Right ventricle myocardium inferior (tissue), 1 donor: ENCODE measurements around the gene SCRN2. TPM values are rescaled to one million over a fixed set of nuclear protein-coding genes. Genes with fewer than 3 reads are reported as not detected.
A peak's percentile ranks its signal among the peaks of the same experiment; 100 is the strongest.

Source experiments
- ATAC-seq: fragments of 200-7000 bp; cut with Tn5 transposase; one replicate; pipeline ENCODE4 v1.9.1; 2020; ENCODE audit warnings: mild to moderate bottlenecking, moderate library complexity
- DNase-seq: peaks from one replicate; pipeline ENCODE4 v3.0.0; 2021; ENCODE audit errors: missing footprints
- intact Hi-C: fragments of 100-400 bp; cut with DNase I; formaldehyde crosslinking; loops from one replicate; pipeline ENCODE4 v1.11.0; 2022
- total RNA-seq: library from RNA; stranded (reverse); fragmentation: NEBNext Ultra II Directional; extraction: Animal tissue kit (Norgen Biotek cat#: 25700); gene quantifications from one replicate; pipeline ENCODE4 v1.2.1, GENCODE V29; 2021
- donor health status: DM: no; HTN: yes; CAD: no; lungs with severe emphysema.

Gene SCRN2
- total RNA-seq, 1 donor from 2014 or later, result 27.0 TPM

DNA sequence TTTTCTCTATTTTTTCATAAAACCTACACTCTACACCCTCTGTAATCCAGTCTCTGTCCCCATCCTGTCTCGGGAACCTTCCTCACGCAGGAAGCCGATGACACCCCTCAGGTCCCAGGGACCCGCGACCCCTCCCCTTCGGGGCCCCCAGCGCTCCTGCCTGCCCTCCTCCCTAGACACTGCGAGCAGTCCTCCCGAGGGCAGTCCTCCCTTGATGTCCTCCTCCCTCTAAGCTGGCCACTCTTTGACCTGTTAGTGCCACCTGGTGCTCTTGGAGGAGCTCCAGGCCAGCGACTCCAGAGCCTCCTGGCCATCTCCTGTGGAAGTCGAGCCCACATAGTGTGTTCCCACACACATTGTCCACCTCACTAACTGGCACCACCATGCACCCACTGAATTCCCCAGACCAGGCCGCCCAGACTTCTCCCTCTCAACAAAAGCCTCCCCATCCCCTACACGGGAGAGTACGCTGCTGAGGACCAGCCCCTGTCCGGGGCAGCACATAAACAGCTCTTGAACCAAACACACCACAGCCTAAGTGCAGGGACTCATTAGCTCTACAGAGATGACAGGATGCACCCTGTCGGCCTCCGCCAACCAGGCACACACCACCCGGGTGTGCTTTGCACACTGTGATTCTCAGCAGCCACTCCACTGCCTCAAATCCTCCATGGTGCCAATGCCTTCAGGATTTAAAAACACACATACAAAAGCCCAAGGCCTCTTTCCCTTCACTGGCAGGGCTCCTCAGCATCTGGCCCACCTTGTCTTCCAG lies 28.7 kb downstream of the SCRN2 start:
- ATAC-seq (no peak), DNase-seq (no peak)
- intact Hi-C loops, result no loop called here

DNA sequence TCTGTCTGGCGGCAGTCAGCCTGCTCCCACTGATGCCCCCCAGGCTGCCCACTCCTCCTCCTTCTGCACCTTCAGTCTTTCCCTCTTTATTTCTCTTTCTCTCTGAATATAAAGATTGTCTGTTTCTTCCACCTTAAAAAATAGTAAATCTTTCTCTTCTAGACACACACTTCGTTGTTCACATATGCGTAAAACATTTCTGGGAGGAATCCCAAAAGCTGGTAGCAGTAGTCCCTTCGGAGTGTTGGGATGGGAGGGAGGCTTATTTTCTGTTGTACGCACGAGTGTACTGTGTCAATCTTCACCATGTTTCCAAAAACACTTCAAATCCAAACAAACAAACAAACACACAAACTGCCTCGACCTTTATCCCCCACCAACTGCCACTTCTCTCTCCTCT lies 29.4 kb downstream of the SCRN2 start:
- ATAC-seq, result no peak

DNA sequence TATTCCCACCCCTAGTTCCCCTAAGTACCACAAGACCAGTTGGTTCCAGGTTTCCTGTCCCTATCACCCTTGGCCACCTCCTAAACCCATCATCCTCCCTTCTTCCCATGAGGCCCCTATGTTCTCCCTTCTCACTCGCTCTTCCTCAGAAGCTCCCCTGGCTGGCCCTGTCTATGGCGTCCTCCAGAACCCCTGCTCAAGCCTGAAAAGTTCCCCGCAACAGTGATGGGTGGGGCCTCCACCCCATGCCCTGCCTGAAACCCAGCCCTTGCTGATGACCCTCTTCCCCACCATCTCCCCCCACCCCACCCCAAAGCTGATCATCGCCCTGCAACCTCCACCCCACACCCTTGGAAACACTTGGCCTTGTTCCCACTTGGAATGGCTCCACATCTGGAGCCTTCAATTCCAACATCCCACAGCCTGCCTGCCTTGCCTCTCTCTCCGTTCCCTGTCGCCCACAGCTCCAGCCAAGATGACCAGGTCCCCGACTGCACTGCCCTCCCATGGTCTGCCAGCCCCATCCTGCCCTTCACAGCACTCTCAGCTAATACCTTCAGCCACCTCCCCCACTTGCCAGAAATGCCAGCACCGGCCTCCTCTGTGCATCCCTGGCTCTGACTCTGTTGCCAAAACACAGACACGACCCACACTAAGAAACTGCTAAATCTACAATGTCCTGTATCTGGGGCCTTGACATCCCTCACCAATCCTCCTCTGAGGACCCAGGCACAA lies 30.0 kb downstream of the SCRN2 start:
- ATAC-seq (no peak), DNase-seq (no peak)
- intact Hi-C loops, result no loop called here

More for the DNA sequence above, 29.4 kb downstream of the SCRN2 start:
- no peak for DNase-seq
- intact Hi-C loops, result no loop called here

DNA sequence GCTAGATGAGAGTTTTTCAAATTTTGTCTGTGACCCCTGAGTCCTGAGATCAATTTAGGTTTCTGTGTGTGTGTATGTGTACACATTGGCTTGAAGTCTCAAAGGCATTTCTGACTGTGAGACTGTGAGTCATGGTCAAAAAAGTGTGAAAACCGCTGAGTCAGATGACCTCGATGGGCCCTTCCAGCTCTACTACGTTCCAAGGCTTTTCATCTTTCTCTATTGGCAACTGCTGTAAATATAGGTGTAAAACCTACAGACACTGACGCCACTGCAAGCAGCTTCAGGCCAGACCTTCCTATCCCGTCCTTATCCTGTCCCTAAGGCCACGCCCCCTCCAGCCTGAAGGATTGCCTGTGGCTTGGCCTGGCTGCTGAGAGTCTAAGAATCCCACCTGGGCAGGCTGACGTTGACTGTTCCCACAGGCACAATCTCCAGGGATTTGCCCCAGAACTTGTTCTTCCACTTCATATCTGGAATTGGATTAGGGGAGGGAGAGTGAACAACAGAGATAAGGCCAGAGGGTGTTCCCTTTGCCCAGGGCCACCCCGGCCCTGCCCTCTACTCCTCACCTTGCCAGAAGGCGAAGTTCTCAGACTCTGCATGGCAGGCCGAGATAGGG lies 30.8 kb downstream of the SCRN2 start:
- intact Hi-C loops, result no loop called here
- no peak for DNase-seq
- no peak for ATAC-seq

DNA sequence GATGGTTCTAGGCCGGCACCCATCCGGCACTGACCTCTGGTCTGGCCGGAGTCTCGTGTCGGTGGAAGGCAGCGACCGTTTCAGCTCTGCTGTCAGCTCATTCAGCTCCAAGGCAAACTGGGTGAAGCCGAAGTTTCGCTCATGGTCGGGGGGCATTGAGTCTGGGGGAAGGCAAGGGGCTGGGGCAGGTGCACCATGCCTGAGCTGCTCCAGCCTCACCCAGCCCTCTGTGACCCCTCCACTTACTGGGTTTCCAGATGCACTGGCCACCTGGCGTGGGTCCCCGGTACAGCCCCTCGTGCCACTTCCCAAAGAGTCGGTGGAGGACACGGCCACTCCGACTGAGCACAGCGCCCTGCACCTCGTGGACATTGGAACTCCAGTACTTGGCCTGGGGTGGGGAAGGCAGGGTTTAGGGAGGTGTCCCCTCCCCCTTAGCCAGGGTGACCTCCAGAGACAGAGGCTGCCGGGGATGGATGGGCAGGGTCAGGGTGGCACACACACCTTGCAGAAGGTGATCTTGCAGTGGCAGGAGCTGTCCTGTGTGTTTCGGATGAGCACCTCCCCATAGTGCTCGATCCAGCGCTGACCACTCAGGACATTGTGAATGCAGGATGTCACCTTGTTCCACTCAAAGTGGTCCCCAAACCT lies 32.1 kb downstream of the SCRN2 start:
- DNase-seq, result no peak
- intact Hi-C loops, result no loop called here
- no peak for ATAC-seq

DNA sequence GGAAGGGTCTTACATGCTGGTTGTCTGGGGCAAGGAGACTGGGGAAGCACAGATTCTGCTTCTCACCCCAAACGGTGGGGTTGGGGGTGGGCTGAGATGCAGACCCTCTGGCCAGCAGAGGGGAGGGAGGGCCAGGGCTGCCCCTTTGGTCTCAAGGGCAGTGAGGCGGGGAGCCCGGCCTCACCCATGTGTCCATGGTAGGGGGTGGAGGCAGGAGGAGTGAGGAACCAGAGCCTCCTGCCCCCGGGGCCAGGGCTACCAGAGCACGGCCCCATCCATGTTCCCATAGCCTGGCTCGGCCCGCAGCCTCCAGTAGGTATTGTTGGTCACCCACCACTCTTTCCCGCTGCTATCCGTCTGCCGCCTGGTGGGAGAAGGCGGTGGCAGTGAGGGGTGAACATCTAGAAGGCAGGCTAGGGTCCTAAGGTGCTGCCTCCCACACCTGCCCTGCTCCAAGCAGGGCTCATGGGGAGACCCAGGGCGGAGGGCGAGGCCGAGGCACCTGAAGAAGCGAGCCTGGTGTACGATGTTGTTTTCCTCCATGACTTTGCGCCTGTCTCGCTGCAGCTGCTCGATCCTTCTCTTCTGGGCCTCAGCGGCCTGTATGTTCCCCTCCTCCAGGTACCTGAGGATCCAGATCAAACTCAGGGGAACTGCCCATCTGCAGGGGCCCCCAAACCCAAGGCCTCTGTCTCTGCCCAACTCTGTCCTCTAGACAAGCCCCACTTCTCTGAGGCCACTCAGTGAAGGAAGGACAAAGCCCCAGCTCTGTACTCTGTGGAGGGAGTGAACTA lies 32.8 kb downstream of the SCRN2 start:
- intact Hi-C loops, result no loop called here
- ATAC-seq (no peak), DNase-seq (no peak)

DNA sequence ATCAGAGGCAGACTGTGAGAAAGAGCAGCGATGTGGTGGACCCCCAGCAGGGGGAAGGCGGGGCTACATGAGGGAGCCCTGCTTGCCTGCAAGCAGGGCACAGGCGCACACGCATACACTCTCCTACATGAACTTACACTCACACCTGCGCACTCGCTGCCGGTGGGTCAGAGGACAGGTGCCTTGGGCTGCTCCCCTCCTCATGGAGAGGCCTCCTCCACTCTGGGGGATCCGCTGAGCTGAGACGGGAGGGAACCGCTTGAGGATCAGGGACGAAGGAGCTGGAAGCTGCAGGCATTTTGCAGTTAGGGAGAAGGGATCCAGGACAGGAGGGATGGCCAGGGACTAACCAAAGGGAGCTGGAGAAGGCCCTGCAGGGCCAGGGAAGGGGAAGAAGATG lies 33.7 kb downstream of the SCRN2 start:
- ATAC-seq (no peak), DNase-seq (no peak)
- intact Hi-C loops, result no loop called here

DNA sequence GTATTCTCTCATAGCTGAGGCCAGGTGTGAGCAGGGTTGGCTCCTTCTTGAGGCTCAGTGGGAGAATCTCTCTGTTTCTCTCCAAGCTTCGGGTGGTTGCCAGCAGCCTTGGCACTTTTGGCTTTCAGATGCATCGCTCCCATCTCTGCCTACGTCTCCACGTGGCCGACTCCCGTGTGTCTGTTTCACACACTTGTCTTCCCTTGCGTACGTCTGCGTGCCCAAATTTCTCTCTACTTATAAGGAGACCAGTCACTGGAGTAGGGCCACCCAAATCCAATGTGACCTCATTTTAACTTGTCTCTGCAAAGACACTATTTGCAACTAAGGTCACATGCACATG lies 34.2 kb downstream of the SCRN2 start:
- no peak for DNase-seq
- intact Hi-C loops, result no loop called here
- no peak for ATAC-seq

DNA sequence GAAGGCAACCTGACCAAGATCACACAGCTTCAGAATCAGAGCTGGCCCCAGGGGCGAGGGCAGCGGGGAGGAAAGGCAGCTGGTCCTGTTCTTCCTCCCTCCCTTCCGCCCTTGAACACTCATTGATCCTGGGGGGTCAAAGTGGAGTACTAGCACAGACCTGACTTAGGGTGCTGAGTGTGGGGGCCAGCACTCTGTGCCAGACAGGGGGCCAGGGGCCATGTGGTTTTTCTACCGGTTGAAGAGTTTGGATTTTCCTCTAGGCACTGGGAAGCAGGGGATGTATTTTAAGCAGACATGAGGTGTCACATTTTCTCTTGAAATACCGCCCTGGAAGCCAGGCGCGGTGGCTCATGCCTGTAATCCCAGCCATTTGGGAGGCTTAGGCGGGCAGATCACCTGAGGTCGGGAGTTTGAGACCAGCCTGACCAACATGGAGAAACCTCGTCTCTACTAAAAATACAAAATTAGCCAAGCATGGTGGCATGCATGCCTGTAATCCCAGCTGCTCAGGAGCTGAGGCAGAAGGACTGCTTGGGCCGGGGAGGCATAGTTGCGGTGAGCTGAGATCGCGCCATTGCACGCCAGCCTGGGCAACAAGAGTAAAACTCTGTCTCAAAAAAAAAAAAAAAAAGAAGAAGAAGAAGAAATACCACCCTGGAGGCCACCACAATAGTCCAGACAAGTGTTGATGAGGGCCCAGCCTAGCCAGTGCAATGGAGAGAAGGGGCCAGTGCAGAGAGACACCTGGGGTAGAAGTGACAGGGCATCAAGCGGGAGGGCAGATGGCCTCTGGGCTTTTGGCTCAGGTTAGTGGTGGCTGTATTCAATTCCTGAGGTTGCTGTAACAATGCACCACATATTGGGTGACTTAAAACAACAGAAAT lies 34.8 kb downstream of the SCRN2 start:
- ATAC-seq, result no peak
- intact Hi-C loops, result no loop called here

DNA sequence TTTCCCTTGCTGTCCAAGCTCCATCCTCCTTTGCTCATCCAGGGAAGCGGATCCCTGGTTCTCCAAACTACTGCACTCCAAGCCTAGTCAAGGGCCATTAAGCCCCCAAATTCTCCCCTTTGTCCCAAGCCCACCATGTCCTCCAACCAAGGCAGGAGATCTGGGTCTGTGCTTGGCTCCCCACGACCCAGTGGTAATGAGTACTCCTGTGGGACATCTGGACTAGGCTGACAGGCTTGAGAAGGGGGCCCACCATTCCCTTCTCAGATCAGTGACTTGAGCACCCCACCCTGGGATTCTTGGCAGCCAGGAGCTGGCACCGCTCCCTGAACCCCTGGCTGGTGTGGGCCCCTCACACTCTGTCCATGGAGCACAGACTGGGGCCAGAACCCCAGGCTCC lies 36.6 kb downstream of the SCRN2 start:
- peak; percentile 15 for DNase-seq
- ATAC-seq, result no peak
- intact Hi-C loops, result no loop called here

More for the DNA sequence above, 34.8 kb downstream of the SCRN2 start:
- no peak for DNase-seq

DNA sequence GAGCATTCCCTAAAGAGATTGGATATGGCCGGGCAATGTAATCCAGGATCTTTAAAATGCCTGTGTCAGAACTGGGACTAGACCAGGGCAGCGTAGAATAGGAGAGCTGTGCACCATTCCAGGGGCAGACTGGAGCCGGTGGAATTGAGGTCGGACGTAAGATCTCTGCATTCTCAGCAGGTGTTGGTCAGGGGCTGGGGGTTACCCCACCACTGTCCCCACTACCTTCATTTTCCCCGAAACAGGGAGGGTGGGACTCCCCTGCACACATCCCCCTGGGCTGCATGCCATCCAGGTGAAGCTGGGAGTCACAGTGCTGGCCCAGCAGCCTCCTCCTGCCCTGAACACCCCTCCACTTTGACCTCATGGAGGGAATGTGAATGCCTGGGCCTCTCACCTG lies 37.3 kb downstream of the SCRN2 start:
- DNase-seq, result no peak

DNA sequence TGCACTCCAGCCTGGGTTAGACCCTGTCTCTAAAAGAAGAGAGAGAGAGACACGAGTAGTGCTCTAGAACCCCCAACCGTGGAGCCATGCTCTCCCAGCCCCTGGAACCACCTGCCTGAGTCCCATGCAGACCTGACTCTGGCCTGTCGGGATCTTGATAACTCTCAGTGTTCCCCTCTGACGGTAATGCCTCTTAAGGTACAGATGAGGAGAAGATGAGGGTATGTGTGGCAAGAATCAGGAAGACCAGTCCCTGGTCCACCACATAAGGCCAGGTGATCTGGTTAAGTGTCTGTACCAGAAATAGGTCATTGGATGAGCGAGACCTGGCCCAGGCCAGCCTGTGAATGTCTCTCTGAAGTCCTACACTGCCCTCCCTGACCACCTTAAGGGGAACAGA lies 37.9 kb downstream of the SCRN2 start:
- DNase-seq (peak; percentile 17), ATAC-seq (no peak)
- intact Hi-C loops, result no loop called here

More for the DNA sequence above, 37.3 kb downstream of the SCRN2 start:
- intact Hi-C loops, result no loop called here
- no peak for ATAC-seq

DNA sequence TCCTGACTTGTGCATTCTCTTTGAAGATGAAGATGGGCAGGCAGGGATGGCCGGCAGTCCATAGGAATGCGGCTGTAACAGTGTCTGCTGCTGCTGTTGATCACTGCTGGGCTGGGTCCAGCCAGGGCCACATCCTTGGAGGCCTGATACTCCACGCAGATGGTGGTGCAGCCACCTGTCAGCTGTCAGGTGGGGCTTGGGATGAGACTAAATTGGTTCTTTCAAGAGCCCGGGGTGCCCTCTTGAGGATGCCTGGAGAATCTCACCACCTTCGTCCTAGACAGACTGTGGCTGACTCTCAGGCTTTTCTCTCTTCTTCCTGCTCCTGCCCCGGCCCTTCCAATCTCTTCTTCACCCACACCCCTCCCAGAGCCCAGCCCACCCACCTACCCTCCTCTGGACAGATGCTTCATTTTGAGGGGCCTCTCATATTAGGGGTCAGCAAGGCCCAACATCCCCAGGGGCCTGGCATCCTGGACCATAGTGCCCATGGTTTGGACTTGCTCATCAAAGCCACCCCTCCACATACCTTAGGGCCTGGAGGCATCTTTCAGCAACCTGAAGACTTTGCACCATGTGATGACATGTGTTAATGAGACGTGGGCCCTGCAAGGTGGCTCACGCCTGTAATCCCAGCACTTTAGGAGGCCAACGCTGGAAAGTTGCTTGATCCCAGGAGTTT lies 38.6 kb downstream of the SCRN2 start:
- ATAC-seq, result peak; percentile 63
- DNase-seq, result peak; percentile 41
- intact Hi-C loops, result no loop called here

DNA sequence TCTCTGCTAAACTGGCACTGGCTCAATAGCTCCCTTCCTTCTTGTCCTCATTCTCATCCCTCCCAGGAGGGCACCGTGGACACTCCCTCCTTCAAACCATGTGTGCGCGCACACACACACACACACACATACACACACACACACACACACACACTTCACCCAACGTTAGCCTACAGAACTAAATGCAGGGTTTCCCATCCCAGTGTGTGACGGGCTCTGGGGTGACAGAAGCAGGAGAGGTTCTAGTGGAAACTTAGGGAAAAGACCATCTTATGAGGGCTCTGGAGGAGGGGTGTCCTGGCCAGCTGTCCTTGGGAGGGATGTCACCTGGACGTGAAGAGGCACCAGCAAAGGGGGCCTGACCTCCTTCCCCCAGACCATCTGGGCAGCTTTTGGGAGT lies 39.2 kb downstream of the SCRN2 start:
- intact Hi-C loops, result no loop called here
- ATAC-seq, result no peak

DNA sequence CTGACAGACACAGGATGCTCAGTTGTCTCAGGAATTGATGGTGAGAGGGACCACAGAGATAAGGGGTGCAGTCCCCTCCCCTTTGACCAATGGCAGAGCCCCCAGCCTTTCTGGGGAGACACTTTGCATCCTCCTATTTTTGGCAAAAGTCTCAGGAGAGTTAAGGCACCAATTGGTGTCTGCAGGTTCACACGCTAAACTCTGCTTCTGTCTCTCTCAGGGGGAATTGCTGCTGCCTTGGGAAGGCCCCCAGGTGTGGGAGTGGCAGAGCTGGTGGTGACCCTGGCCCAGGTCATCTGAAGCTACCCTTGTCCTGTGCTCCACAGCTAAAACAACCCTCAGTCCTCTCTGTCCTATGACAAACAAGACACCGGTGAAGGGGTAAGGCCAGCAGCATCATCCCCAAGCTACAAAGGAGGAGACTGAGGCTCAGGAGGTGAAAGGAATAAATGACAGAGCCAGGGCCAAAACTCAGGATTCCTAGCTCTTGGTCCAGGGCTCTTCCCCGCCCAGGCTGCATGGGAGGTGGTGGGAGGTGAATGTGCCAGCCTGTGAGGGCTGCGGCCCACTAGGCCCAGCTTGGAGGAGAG lies 39.8 kb downstream of the SCRN2 start:
- ATAC-seq (no peak), DNase-seq (peak; percentile 11)
- intact Hi-C loops, result no loop called here

More for the DNA sequence above, 39.2 kb downstream of the SCRN2 start:
- DNase-seq, result no peak

DNA sequence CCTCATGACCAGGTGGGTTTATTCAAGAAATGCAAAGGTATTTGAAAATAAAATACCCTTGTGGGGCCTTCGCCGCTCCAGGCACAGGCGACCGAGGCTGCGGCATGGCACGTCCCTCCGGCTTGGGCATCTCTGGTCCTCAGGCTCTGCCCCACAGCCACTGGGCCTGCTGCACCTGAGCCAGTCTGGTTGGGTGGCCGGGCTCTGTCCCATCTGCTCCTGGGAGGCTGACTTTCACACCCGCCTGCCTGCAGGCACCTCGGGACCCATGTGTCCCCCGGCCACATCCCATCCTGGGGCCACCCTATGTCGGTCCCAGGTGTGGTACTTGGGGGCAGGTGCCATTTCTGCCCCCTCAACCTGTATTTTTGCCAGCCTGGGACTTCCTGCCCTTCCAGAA lies 40.4 kb downstream of the SCRN2 start:
- ATAC-seq (no peak), DNase-seq (peak; percentile 27)
- intact Hi-C loops, result no loop called here

DNA sequence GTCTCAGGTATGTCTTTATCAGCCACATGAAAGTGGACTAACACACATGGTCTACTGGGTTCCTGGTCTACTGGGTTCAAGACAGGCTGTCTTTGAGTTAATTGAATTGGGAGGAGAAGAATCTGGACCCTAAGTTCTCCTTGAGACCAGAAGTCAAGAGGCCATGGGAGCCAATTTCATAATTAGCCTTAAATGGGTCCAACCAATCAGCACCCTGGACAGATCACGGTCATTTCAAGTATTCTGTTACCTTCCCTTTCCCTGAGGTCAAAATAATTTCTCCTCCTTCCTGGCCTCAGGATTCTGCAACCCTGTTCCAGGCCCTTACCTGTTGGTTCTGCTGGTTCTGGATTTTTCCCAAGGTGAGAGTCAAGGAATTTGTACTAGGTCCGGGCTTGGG lies 43.3 kb downstream of the SCRN2 start:
- intact Hi-C loops, result no loop called here
- DNase-seq (no peak), ATAC-seq (no peak)
